HCT116 (cell line): Measurements from ENCODE around the gene FIBCD1. TPM values are rescaled to one million over a fixed set of nuclear protein-coding genes. Genes with fewer than 3 reads are reported as not detected.

Experiments used
- ATAC-seq: fragments of 200-7000 bp; cut with Tn5 transposase; 2 replicates; pipeline ENCODE4 v1.9.1; 2020; ENCODE audit warnings: mild to moderate bottlenecking, moderate library complexity
- BruUV-seq: library from RNA; stranded (reverse); fragments of 400-500 nt; replicated peaks from 2 replicates; lab custom pipeline; 2021; lab: Mats Ljungman, UMichigan
- CTCF ChIA-PET: fragments of 300-600 bp; sonication (Branson Sonifier 250); formaldehyde crosslinking; loops from one replicate; lab custom pipeline; 2021; ENCODE audit warnings: antibody characterized with exemption; lab: Charles Lee
- POLR2A ChIA-PET: fragments of 300-600, 350-600 bp; sonication (Branson Sonifier 250); formaldehyde crosslinking; loops from one replicate; lab custom pipeline; 2021; ENCODE audit warnings: antibody characterized with exemption; lab: Charles Lee
- RAD21 ChIA-PET, 2 experiments: fragments of 300-600 bp; sonication (Branson Sonifier 250); formaldehyde crosslinking; loops; one replicate each; lab custom pipeline; 2023; ENCODE audit warnings: low total read pairs in 2 of 2; ENCODE audit not compliant: uncharacterized antibody in 2 of 2, unreplicated experiment in 2 of 2, low non-redundant PET in 1 of 2; lab: Charles Lee
- DNase-seq: peaks from one replicate; pipeline ENCODE4 v3.0.0-alpha.2; 2010; ENCODE audit warnings: low read depth, low spot score
- H2AFZ ChIP-seq: fragments of 200-600 bp; shearing (Covaris generic), sonication (generic); 2 replicates; pipeline ENCODE4 v1.6.1; 2017; ENCODE audit warnings: low read depth, mixed run types, mixed read lengths, antibody characterized with exemption, low read length; ENCODE audit not compliant: poor library complexity, severe bottlenecking
- H3K27ac ChIP-seq: 2 replicates; pipeline ENCODE4 v1.5.1; 2012; ENCODE audit warnings: low read depth, low read length
- H3K27me3 ChIP-seq: fragments of 200-600 bp; sonication (generic); 2 replicates; pipeline ENCODE4 v1.6.1; 2016; ENCODE audit warnings: mixed run types, low read length, mixed read lengths; ENCODE audit not compliant: insufficient read depth
- H3K36me3 ChIP-seq, 2 experiments: fragments of 200-500 bp in 1 of 2; fragments of 200-600 bp in 1 of 2; sonication (Bioruptor generic) in 1 of 2; sonication (generic) in 1 of 2; 2 replicates each; pipeline versions ENCODE4 v1.5.1 to v1.6.1; 2014 to 2016; ENCODE audit warnings: low read length in 2 of 2, inconsistent platforms in 1 of 2, mixed read lengths in 1 of 2, mixed run types in 1 of 2; ENCODE audit not compliant: insufficient read depth in 2 of 2, control insufficient read depth in 1 of 2
- H3K4me1 ChIP-seq, 2 experiments: fragments of 200-600 bp in 1 of 2; sonication (generic) in 1 of 2; 2 replicates each; pipeline versions ENCODE4 v1.5.1 to v1.6.1; 2012 to 2017; ENCODE audit warnings: low read length in 2 of 2, inconsistent platforms in 1 of 2, mild to moderate bottlenecking in 1 of 2, mixed read lengths in 1 of 2, mixed run types in 1 of 2, moderate library complexity in 1 of 2; ENCODE audit not compliant: insufficient read depth in 2 of 2, control insufficient read depth in 1 of 2
- H3K4me2 ChIP-seq: fragments of 200-600 bp; sonication (generic); 2 replicates; pipeline ENCODE4 v1.6.1; 2017; ENCODE audit warnings: mixed run types, low read length, mixed read lengths
- H3K4me3 ChIP-seq, 2 experiments: fragments of 200-600 bp in 1 of 2; sonication (generic) in 1 of 2; replicated peaks in 1 of 2; 2 replicates each; pipeline ENCODE4 v1.5.1; 2011 to 2016; ENCODE audit warnings: low read length in 2 of 2, control low read depth in 1 of 2, low read depth in 1 of 2, mild to moderate bottlenecking in 1 of 2, mixed read lengths in 1 of 2, mixed run types in 1 of 2
- H3K79me2 ChIP-seq: fragments of 200-600 bp; sonication (generic); 2 replicates; pipeline ENCODE4 v1.6.1; 2017; ENCODE audit warnings: mild to moderate bottlenecking, mixed run types, low read length, moderate library complexity, mixed read lengths; ENCODE audit not compliant: insufficient read depth
- H3K9ac ChIP-seq: fragments of 200-600 bp; sonication (generic); 2 replicates; pipeline ENCODE4 v1.6.1; 2016; ENCODE audit warnings: low read length, mixed read lengths
- H3K9me2 ChIP-seq: fragments of 200-600 bp; sonication (generic), shearing (Covaris generic); 2 replicates; pipeline ENCODE4 v1.6.1; 2017; ENCODE audit warnings: mixed run types, mild to moderate bottlenecking, moderate library complexity; ENCODE audit not compliant: insufficient read depth
- H3K9me3 ChIP-seq, 2 experiments: fragments of 200-500 bp in 1 of 2; fragments of 200-600 bp in 1 of 2; sonication (Bioruptor generic) in 1 of 2; sonication (generic) in 1 of 2; 2 replicates each; pipeline ENCODE4 v1.6.1; 2014 to 2017; ENCODE audit warnings: low read length in 2 of 2, mixed read lengths in 2 of 2, inconsistent platforms in 1 of 2, low read depth in 1 of 2, mild to moderate bottlenecking in 1 of 2, mixed run types in 1 of 2, moderate library complexity in 1 of 2; ENCODE audit not compliant: control insufficient read depth in 1 of 2, insufficient read depth in 1 of 2
- H4K20me1 ChIP-seq: fragments of 200-600 bp; sonication (generic), shearing (Covaris generic); 2 replicates; pipeline ENCODE4 v1.6.1; 2017; ENCODE audit warnings: mixed run types, mild to moderate bottlenecking, moderate library complexity; ENCODE audit not compliant: insufficient read depth
- CBX3 ChIP-seq: IDR thresholded peaks from 2 replicates; pipeline ENCODE4 v1.6.1; 2012; ENCODE audit warnings: low read depth
- CEBPB ChIP-seq: IDR thresholded peaks from 2 replicates; pipeline ENCODE4 v1.6.1; 2012; ENCODE audit warnings: low read depth
- EGR1 ChIP-seq: IDR thresholded peaks from 2 replicates; pipeline ENCODE4 v1.6.1; 2012; ENCODE audit warnings: low read depth
- EZH2 ChIP-seq: fragments of 200-600 bp; sonication (generic); IDR thresholded peaks from 2 replicates; pipeline ENCODE4 v1.6.1; 2017; ENCODE audit warnings: antibody characterized with exemption, mixed run types
- EZH2phosphoT487 ChIP-seq: fragments of 200-600 bp; IDR thresholded peaks from 2 replicates; pipeline ENCODE4 v1.6.1; 2018; ENCODE audit warnings: antibody characterized with exemption, borderline replicate concordance
- JUND ChIP-seq: IDR thresholded peaks from 2 replicates; pipeline ENCODE4 v1.6.1; 2012
- POLR2A ChIP-seq: IDR thresholded peaks from 2 replicates; pipeline ENCODE4 v1.7.0; 2011; ENCODE audit warnings: borderline replicate concordance; ENCODE audit not compliant: insufficient read depth, insufficient read length; ENCODE audit errors: extremely low read depth
- POLR2AphosphoS5 ChIP-seq: IDR thresholded peaks from 2 replicates; pipeline ENCODE4 v1.6.1; 2011; ENCODE audit warnings: mild to moderate bottlenecking, low read depth, low read length, moderate library complexity
- RAD21 ChIP-seq: IDR thresholded peaks from 2 replicates; pipeline ENCODE4 v1.6.1; 2012; ENCODE audit warnings: low read depth, mild to moderate bottlenecking
- SP1 ChIP-seq: IDR thresholded peaks from 2 replicates; pipeline ENCODE4 v1.6.1; 2012; ENCODE audit warnings: low read depth
- SRF ChIP-seq: IDR thresholded peaks from 2 replicates; pipeline ENCODE4 v1.6.1; 2012; ENCODE audit warnings: low read depth
- TCF7L2 ChIP-seq: IDR thresholded peaks from 2 replicates; pipeline ENCODE4 v1.7.0; 2011; ENCODE audit warnings: borderline replicate concordance, inconsistent platforms; ENCODE audit not compliant: insufficient read depth, insufficient read length; ENCODE audit errors: extremely low read depth
- YY1 ChIP-seq: IDR thresholded peaks from 2 replicates; pipeline ENCODE4 v1.6.1; 2011; ENCODE audit warnings: low read length, low read depth, moderate library complexity, mild to moderate bottlenecking; ENCODE audit not compliant: insufficient replicate concordance; ENCODE audit errors: extremely low read depth
- ZFX ChIP-seq: fragments of 450-650 bp; IDR thresholded peaks from 2 replicates; pipeline ENCODE4 v1.6.1; 2017
- ZNF274 ChIP-seq: fragments of 200-500 bp; sonication (Bioruptor generic); IDR thresholded peaks from 2 replicates; pipeline ENCODE4 v1.6.1; 2014; ENCODE audit warnings: mild to moderate bottlenecking, low read depth, low read length, inconsistent platforms
- intact Hi-C: fragments of 100-400 bp; cut with micrococcal nuclease; formaldehyde crosslinking; loops from 2 replicates; pipeline ENCODE4 v1.10.0; 2022
- total RNA-seq: library from RNA; stranded (reverse); gene quantifications from one replicate; pipeline ENCODE4 v1.2.1, GENCODE V29; 2021; ENCODE audit not compliant: unreplicated experiment
- TF ChIP-seq, protein P1 (sequence below): IDR thresholded peaks from 2 replicates; pipeline ENCODE4 v1.6.1; 2012
- TF ChIP-seq, protein P2 (sequence below), 3 experiments: fragments of 200-600 bp in 1 of 3; sonication (generic) in 1 of 3; IDR thresholded peaks in 2 of 3; conservative IDR thresholded peaks in 1 of 3; 2 replicates each; pipeline ENCODE4 v1.5.1; 2012 to 2017; ENCODE audit warnings: low read depth in 2 of 3, low read length in 2 of 3, antibody characterized with exemption in 1 of 3, borderline replicate concordance in 1 of 3, control low read depth in 1 of 3, mild to moderate bottlenecking in 1 of 3, mixed read lengths in 1 of 3, mixed run types in 1 of 3, moderate library complexity in 1 of 3; ENCODE audit not compliant: insufficient read depth in 1 of 3
- TF ChIP-seq, protein P3 (sequence below): IDR thresholded peaks from 2 replicates; pipeline ENCODE4 v1.6.1; 2012

Gene FIBCD1
- total RNA-seq, 1 experiment from 2014 or later, result 26.1 TPM

DNA sequence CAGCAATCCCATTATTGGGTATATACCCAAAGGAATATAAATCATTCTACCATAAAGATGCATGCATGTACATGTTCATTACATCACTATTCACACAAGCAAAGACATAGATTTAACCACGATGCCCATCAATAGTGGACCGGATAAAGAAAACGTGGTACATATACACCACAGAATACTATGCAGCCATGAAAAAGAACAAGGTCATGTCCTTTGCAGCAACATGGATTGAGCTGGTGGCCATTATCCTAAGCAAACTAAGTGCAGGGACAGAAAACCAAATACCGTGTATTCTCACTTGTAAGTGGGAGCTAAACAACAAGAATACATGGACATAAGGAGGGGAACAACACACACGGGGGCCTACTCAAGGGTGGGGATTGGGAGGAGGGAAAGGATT, 36.1 kb upstream of the FIBCD1 start:
- intact Hi-C loops, result no loop called here
- Histone ChIP-seq H4K20me1 (no peaks in the 10 kb centered on the region), H3K36me3 (no peaks in the 10 kb centered on the region), H3K4me3 (no peak overlapping the region), H2AFZ (no peak overlapping the region), H3K79me2 (no peaks in the 10 kb centered on the region), H3K9ac (no peak overlapping the region), H3K27ac (no peak overlapping the region), H3K9me3 (no peaks in the 10 kb centered on the region), H3K4me1 (no peaks in the 10 kb centered on the region), H3K27me3 (peaks cover 3% of the 10 kb centered on the region; the same call in 1 of the 2 replicates), H3K4me2 (no peak overlapping the region), H3K9me2 (no peaks in the 10 kb centered on the region)
- POLR2A ChIA-PET, result no interaction called here
- RAD21 ChIA-PET, result no interaction called here
- no peak for TF ChIP-seq POLR2A
- no peak for TF ChIP-seq EZH2
- no peak for TF ChIP-seq EGR1
- no peak for TF ChIP-seq ZNF274
- TF ChIP-seq TCF7L2, result no peak
- no peak for TF ChIP-seq JUND
- no peak for TF ChIP-seq SP1
- TF ChIP-seq POLR2AphosphoS5, result no peak
- TF ChIP-seq SRF, result no peak
- TF ChIP-seq, protein P1, sequence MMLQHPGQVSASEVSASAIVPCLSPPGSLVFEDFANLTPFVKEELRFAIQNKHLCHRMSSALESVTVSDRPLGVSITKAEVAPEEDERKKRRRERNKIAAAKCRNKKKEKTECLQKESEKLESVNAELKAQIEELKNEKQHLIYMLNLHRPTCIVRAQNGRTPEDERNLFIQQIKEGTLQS, result no peak
- no peak for TF ChIP-seq RAD21
- no peak for TF ChIP-seq CEBPB
- TF ChIP-seq EZH2phosphoT487, result no peak
- no peak for TF ChIP-seq YY1
- no peak for TF ChIP-seq CBX3
- TF ChIP-seq, protein P2, sequence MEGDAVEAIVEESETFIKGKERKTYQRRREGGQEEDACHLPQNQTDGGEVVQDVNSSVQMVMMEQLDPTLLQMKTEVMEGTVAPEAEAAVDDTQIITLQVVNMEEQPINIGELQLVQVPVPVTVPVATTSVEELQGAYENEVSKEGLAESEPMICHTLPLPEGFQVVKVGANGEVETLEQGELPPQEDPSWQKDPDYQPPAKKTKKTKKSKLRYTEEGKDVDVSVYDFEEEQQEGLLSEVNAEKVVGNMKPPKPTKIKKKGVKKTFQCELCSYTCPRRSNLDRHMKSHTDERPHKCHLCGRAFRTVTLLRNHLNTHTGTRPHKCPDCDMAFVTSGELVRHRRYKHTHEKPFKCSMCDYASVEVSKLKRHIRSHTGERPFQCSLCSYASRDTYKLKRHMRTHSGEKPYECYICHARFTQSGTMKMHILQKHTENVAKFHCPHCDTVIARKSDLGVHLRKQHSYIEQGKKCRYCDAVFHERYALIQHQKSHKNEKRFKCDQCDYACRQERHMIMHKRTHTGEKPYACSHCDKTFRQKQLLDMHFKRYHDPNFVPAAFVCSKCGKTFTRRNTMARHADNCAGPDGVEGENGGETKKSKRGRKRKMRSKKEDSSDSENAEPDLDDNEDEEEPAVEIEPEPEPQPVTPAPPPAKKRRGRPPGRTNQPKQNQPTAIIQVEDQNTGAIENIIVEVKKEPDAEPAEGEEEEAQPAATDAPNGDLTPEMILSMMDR (IDR thresholded peaks at IDR 0.05 in 2 of 3, conservative IDR thresholded peaks at IDR 0.05 in 1 of 3; ENCODE audit: borderline replicate concordance in 1 of 3, insufficient read depth in 1 of 3, low read depth in 2 of 3, low read length in 2 of 3), result no peak
- TF ChIP-seq, protein P3, sequence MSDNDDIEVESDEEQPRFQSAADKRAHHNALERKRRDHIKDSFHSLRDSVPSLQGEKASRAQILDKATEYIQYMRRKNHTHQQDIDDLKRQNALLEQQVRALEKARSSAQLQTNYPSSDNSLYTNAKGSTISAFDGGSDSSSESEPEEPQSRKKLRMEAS, result no peak
- no peak for TF ChIP-seq ZFX
- DNase-seq (no peak), ATAC-seq (no peak)
- CTCF ChIA-PET, result no interaction called here
- BruUV-seq, result no TSS peak
